ENCODE results near the gene MINDY3.

DNA sequence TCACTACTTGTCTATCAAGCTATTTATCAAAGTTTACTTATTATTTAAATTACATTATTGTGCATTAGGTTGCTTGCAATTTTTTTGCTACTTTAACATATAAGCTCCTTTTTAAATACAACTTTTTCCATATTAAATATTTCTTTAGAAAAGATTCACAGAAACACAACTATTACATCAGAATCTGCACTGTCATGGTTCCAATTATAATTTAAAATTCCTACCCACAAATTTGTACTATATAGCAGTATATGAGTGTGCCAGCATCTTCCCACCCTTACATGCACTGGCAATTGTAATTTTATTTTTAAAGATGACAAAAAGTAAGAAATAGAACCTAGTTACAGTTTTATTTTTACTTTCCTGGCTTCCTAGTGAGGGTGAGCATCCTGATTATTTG, 15.8 kb downstream of the MINDY3 start:
- no peak for TF ChIP-seq CTCF (IDR thresholded peaks at IDR 0.05)
- no peak for TF ChIP-seq EZH2 (IDR thresholded peaks at IDR 0.05; ENCODE audit: borderline replicate concordance, insufficient read depth, low read depth, low read length, poor library complexity, severe bottlenecking)
